Measurements from ENCODE around the gene CPA4. TPM values are rescaled to one million over a fixed set of nuclear protein-coding genes. Genes with fewer than 3 reads are reported as not detected.
A peak's percentile ranks its signal among the peaks of the same experiment; 100 is the strongest.

Gene CPA4
- total RNA-seq, 2 experiments from 2014 or later: not detected

DNA sequence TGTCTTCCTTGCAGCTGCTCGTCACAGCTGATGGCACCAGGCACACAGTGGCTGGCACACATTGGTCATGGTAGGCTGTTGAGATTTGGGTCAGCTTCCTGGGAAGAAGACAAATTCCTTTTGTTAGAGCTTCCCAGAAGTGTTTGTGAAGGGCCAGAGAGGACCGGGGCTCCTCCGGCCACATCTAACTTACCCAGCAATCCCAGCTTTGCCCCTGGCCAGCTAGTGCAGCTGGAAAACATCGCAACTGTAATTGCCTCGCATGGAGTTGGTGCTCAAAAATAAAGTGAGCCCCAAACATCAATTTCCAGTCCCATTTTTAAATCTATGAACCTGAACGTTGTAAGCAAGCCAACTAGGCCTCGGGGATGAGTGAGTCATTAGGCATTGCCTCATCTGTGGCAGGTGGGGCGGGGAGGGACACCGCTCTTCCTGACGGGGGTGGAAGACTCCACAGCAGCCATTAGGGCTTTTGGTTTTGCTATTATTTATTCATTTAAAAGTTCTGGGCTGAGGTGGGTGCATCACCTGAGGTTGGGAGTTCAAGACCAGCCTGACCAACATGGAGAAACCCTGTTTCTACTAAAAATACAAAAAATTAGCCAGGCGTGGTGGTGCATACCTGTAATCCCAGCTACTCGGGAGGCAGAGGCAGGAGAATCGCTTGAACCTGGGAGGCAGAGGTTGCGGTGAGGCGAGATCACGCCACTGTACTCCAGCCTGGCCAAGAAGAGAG lies 64.1 kb downstream of the CPA4 start:
- H3K4me1 Mint-ChIP-seq: peaks cover 14% of the 10 kb centered on the region
- H3K27me3 Mint-ChIP-seq: no peaks in the 10 kb centered on the region
- no peak overlapping the region for H3K27ac Mint-ChIP-seq
- H3K9me3 Mint-ChIP-seq: peaks cover 10% of the 10 kb centered on the region
- H3K4me3 Mint-ChIP-seq: no peak overlapping the region
- no peak for DNase-seq
- peaks cover 2% of the 10 kb centered on the region for H3K36me3 Mint-ChIP-seq

DNA sequence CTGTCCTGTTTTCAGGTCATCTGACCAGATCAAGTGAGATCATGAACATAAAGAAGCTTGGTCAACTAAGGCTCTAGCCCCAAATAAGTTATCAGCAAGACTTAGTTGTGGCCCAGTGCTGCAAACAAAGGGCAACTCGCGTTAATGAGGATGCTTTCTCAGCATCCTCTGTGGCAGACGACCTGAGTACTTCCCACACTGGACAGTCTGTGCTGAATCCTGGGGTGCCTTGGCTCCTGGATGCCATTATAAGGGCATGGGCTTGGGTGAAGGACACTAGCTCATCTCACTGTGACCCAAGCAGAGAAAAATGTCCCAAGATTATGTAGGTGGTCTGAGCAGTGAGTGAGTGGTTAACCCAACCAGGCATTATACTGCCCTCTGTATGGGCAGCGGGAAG lies 65.5 kb downstream of the CPA4 start:
- H3K4me3 Mint-ChIP-seq: no peak overlapping the region
- H3K27me3 Mint-ChIP-seq: no peaks in the 10 kb centered on the region
- DNase-seq: no peak
- no peak overlapping the region for H3K27ac Mint-ChIP-seq
- H3K4me1 Mint-ChIP-seq: peaks cover 7% of the 10 kb centered on the region
- H3K36me3 Mint-ChIP-seq: peaks cover 2% of the 10 kb centered on the region
- H3K9me3 Mint-ChIP-seq: peaks cover 10% of the 10 kb centered on the region

DNA sequence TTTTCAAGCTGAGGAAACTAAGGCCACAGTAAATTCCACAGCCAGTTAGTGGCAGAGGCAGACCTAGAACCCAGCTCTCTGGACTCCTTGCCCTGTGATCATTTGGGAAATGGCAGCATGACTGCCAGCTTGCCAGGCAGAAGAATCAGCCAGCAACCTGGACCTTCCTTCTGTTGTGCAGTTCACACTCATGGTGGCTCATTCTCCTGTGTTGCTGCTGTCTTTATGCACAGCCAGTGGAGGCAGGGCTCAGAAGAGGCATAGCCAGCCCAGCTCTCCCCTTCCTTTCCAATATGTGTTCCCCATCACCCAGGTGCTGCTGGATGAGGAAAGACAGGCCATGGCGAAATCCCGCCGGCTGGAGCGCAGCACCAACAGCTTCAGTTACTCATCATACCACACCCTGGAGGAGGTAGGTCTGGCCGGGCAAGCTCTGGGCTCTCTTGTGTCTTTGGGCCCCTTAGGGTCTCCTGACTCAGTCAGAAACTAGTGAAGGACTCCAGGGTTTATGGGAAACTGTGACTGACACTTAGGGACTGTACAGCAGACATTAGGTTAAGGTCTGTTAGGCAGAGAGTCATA lies 66.4 kb downstream of the CPA4 start:
- Mint-ChIP-seq H3K4me1 (peaks cover 5% of the 10 kb centered on the region), H3K27ac (no peak overlapping the region), H3K9me3 (peaks cover 10% of the 10 kb centered on the region), H3K4me3 (no peak overlapping the region), H3K27me3 (no peaks in the 10 kb centered on the region), H3K36me3 (no peaks in the 10 kb centered on the region)
- DNase-seq: no peak

- peaks cover 10% of the 10 kb centered on the region for H3K9me3 Mint-ChIP-seq
- no peaks in the 10 kb centered on the region for H3K36me3 Mint-ChIP-seq
- peaks cover 14% of the 10 kb centered on the region for H3K4me1 Mint-ChIP-seq
- H3K27ac Mint-ChIP-seq: no peak overlapping the region
- no peak for DNase-seq
- H3K4me3 Mint-ChIP-seq: no peak overlapping the region
- no peaks in the 10 kb centered on the region for H3K27me3 Mint-ChIP-seq
Measured at GRCh38 chr7:130360518-130360917, 67.6 kb downstream of the CPA4 start.

DNA sequence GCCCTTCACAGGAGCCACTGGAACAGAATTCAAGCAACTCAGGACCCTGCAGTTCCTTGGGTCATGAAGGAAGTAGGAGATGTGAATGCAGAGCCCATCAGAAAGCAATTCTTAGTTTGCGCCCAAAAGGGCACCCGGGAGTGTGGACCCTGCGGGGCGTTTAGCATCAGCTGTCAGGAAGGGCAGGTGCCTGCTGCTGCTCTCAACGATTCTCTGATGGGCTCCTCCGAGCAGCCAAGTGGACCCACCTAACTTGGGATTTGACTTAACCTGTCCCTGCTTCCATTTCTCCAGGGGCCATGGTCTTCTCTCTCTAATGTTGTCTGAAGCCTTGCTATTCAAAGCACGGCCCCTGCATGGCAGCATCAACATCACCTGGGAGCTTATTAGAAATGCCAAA lies 68.7 kb downstream of the CPA4 start:
- Mint-ChIP-seq H3K9me3 (peaks cover 10% of the 10 kb centered on the region), H3K4me1 (peaks cover 21% of the 10 kb centered on the region), H3K4me3 (no peak overlapping the region), H3K27ac (no peak overlapping the region), H3K36me3 (no peaks in the 10 kb centered on the region), H3K27me3 (no peaks in the 10 kb centered on the region)
- DNase-seq: no peak

DNA sequence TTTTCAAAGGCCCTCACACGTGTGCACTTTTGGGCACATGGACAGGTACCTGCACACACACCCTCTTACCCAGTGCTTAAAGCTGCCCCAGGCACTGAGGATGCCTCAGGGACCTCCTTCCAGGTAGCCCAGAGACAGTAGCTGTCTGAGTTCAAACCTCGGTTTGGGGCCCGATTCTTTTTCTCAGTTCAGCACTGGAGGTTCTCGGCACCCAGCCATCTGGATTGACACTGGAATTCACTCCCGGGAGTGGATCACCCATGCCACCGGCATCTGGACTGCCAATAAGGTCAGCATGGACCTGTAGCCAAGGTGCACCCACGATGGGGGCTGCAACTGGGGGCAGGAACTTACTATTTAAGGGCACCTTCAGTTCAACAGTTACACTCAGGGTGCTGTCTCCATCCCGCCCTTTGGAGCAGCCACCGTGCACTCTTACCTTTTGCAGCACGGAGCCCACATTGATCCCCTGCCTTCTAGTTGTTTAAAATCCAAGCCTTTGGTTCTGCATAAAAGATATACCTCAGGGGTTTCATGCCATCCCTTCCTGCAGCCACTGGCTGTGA lies 69.4 kb downstream of the CPA4 start:
- Mint-ChIP-seq H3K9me3 (peaks cover 12% of the 10 kb centered on the region), H3K4me1 (peaks cover 22% of the 10 kb centered on the region), H3K36me3 (peaks cover 5% of the 10 kb centered on the region), H3K27me3 (no peaks in the 10 kb centered on the region), H3K4me3 (no peak overlapping the region), H3K27ac (no peak overlapping the region)
- DNase-seq: no peak

- peak; percentile 43 for DNase-seq
- Mint-ChIP-seq H3K4me1 (peaks cover 28% of the 10 kb centered on the region), H3K4me3 (no peak overlapping the region), H3K36me3 (peaks cover 6% of the 10 kb centered on the region), H3K27me3 (no peaks in the 10 kb centered on the region), H3K9me3 (peaks cover 12% of the 10 kb centered on the region), H3K27ac (no peak overlapping the region)
Measured at GRCh38 chr7:130363026-130363847, 70.3 kb downstream of the CPA4 start.

DNA sequence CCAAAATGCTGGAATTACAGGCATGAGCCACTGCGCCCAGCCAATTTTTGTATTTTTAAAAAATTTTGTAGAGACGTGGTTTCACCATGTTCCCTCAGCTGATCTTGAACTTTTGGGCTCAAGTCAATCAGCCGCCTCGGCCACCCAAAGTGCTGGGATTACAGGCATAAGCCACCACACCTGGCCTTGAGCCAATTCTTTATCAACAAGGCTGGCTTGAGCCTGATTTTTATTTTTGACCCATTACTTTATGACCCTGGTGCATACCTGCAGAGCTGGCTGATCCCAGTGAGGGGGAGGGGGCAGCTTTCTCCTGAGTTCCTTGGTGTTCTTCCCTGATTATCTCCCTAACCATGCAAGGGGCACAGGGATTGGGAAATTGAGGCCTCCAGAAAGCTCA lies 71.5 kb downstream of the CPA4 start:
- peaks cover 12% of the 10 kb centered on the region for H3K9me3 Mint-ChIP-seq
- H3K36me3 Mint-ChIP-seq: peaks cover 6% of the 10 kb centered on the region
- H3K4me3 Mint-ChIP-seq: no peak overlapping the region
- no peaks in the 10 kb centered on the region for H3K27me3 Mint-ChIP-seq
- peaks cover 40% of the 10 kb centered on the region for H3K4me1 Mint-ChIP-seq
- no peak overlapping the region for H3K27ac Mint-ChIP-seq
- no peak for DNase-seq

- H3K9me3 Mint-ChIP-seq: peaks cover 8% of the 10 kb centered on the region
- H3K4me1 Mint-ChIP-seq: peaks cover 46% of the 10 kb centered on the region
- peaks cover 6% of the 10 kb centered on the region for H3K36me3 Mint-ChIP-seq
- no peak for DNase-seq
- H3K27ac Mint-ChIP-seq: no peak overlapping the region
- peak overlapping the region; percentile 19 for H3K4me3 Mint-ChIP-seq
- H3K27me3 Mint-ChIP-seq: no peaks in the 10 kb centered on the region
Measured at GRCh38 chr7:130365088-130365487, 72.1 kb downstream of the CPA4 start.

- peak overlapping the region; percentile 91 for H3K27ac Mint-ChIP-seq
- peak; percentile 63 for DNase-seq
- H3K36me3 Mint-ChIP-seq: peaks cover 6% of the 10 kb centered on the region
- no peaks in the 10 kb centered on the region for H3K27me3 Mint-ChIP-seq
- H3K4me3 Mint-ChIP-seq: peak overlapping the region; percentile 75
- peaks cover 2% of the 10 kb centered on the region for H3K9me3 Mint-ChIP-seq
- peaks cover 46% of the 10 kb centered on the region for H3K4me1 Mint-ChIP-seq
Measured at GRCh38 chr7:130365511-130366441, 72.8 kb downstream of the CPA4 start.

DNA sequence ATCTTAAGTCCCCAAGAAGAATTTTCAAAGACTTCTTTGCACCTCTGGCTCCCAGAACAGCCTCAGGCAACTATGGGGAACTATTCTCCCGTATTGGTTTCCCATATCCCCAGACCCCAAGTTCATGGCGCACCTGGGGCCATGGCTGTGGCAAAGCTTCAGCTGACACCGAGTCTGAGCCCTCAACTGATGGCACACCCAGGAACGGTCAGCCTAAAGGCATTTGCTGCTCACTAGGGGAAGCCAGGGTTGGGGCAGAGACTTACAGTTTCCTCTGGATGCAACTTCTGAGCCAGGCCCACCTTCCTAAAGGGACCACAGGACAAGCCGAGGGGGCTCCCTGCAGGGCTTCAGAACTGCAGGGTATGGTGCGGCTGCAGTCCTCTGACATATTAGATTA lies 73.6 kb downstream of the CPA4 start:
- DNase-seq: no peak
- no peaks in the 10 kb centered on the region for H3K27me3 Mint-ChIP-seq
- H3K27ac Mint-ChIP-seq: peak overlapping the region; percentile 91
- peaks cover 46% of the 10 kb centered on the region for H3K4me1 Mint-ChIP-seq
- peak overlapping the region; percentile 75 for H3K4me3 Mint-ChIP-seq
- peaks cover 6% of the 10 kb centered on the region for H3K36me3 Mint-ChIP-seq
- peaks cover 2% of the 10 kb centered on the region for H3K9me3 Mint-ChIP-seq

- Mint-ChIP-seq H3K4me1 (peaks cover 46% of the 10 kb centered on the region), H3K27ac (peak overlapping the region; percentile 91)
- DNase-seq: peak; percentile 26
Measured at GRCh38 chr7:130367088-130367755, 74.3 kb downstream of the CPA4 start.

DNA sequence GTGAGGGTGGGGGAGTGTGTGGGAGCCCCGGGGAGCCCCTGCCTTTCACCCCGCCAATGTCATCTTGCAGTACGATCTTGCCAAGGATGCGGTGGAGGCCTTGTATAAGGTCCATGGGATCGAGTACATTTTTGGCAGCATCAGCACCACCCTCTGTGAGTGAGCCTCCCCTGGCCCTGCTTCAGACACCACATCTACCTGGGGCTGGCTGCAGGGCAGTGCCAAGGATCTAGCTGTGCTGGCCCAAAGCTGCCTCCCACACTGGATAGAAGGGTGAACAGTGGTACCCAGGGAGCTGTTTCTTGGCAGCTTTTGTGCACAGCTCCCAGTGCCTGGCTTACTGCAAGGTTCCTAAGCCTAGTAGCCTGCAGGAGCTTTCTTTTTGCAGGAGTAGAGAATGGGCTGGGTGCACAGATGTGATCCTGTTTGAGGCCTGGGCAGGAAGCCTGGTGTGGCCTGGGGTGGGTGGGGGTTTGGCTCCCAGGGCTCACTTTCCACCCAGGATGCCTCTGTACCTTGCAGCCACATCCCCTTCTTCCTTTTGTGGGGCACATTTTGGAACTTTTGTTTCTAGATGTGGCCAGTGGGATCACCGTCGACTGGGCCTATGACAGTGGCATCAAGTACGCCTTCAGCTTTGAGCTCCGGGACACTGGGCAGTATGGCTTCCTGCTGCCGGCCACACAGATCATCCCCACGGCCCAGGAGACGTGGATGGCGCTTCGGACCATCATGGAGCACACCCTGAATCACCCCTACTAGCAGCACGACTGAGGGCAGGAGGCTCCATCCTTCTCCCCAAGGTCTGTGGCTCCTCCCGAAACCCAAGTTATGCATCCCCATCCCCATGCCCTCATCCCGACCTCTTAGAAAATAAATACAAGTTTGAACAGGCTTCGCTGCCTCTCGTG lies 75.1 kb downstream of the CPA4 start:
- Mint-ChIP-seq H3K27me3 (no peaks in the 10 kb centered on the region), H3K27ac (peak overlapping the region; percentile 91), H3K36me3 (peaks cover 6% of the 10 kb centered on the region), H3K4me3 (peak overlapping the region; percentile 75), H3K9me3 (peaks cover 2% of the 10 kb centered on the region), H3K4me1 (peaks cover 46% of the 10 kb centered on the region)
- DNase-seq: no peak

More at GRCh38 chr7:130367088-130367755, 74.3 kb downstream of the CPA4 start:
- Mint-ChIP-seq H3K4me3 (peak overlapping the region; percentile 75), H3K9me3 (peaks cover 2% of the 10 kb centered on the region), H3K27me3 (no peaks in the 10 kb centered on the region), H3K36me3 (peaks cover 6% of the 10 kb centered on the region)

Data from activated naive CD8-positive, alpha-beta T cell treated with anti-CD3 and anti-CD28 coated beads for 36 hours (primary cell).